ENCODE data around the gene ANKRD20A1.
"Not testable (repeated sequence)": the region's sequence is repeated elsewhere in the genome, so short reads cannot be mapped to it uniquely, and the experiment has no call there.

Gene ANKRD20A1

GRCh38 chr9:67858871-67859270 is at the start of gene ANKRD20A1:
Gene ANKRD20A1, plus strand, starts transcription at chr9:67858931. Its CDS starts 496 bp downstream, at chr9:67859427.
- DNase-seq (ENCODE audit: low read depth, low spot score), result not testable (repeated sequence)

DNA sequence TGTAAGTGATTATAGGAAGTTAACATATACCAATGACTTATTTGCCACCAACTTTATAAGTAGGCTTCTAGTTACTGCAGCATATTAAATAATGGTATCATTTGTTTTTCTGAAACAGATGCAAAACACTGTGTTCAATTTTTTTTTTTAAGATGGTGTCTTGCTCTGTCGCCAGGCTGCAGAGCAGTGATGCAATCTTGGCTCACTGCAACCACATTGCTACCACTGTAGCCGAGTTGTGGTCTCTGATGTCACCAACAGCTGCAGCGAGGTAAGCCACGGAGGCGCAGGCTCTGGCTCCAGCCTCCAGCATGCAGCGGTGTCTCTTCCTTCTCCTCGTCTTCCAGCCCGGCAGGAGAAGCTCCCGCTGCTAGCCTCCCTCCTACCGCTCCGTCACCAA is 26.6 kb upstream of the ANKRD20A1 start:
- not testable (repeated sequence) for DNase-seq (ENCODE audit: low read depth, low spot score)

Measured in activated CD4-positive, CD25-positive, alpha-beta regulatory T cell treated with anti-CD3 and anti-CD28 coated beads, Interleukin-2, amount 50 U/mL, for 16 hours (primary cell).